Transverse colon (tissue), 4 donors: ENCODE results near the gene ROCK2. TPM values are rescaled to one million over a fixed set of nuclear protein-coding genes. Genes with fewer than 3 reads are reported as not detected.

ENCODE experiments used
- DNase-seq: peaks from one replicate; pipeline ENCODE4 v3.0.0-alpha.2; 2019
- H3K27ac ChIP-seq, 4 donors: fragments of 200-600 bp; sonication (generic); 2 replicates each; pipeline ENCODE4 v1.5.1; 2016 to 2018; ENCODE audit warnings: inconsistent platforms in 4 of 4
- H3K27me3 ChIP-seq: fragments of 200-600 bp; sonication (generic); 2 replicates; pipeline ENCODE4 v1.5.1; 2017; ENCODE audit warnings: inconsistent platforms
- H3K36me3 ChIP-seq, 4 donors: fragments of 200-600 bp; sonication (generic); 2 replicates each; pipeline ENCODE4 v1.5.1; 2017 to 2019; ENCODE audit warnings: inconsistent platforms in 4 of 4
- H3K4me1 ChIP-seq, 4 donors: fragments of 200-600 bp; sonication (generic); 2 replicates each; pipeline ENCODE4 v1.5.1; 2017 to 2020; ENCODE audit warnings: inconsistent platforms in 4 of 4
- H3K4me3 ChIP-seq, 4 donors: fragments of 200-600 bp; sonication (generic); 1 replicate in 1 of 4; 2 replicates in 3 of 4; pipeline versions ENCODE4 v1.5.1 to v1.6.1; 2017 to 2019; ENCODE audit warnings: inconsistent platforms in 4 of 4
- H3K9me3 ChIP-seq, 2 donors: fragments of 200-600 bp; sonication (generic); 2 replicates each; pipeline ENCODE4 v1.5.1; 2017 to 2019; ENCODE audit warnings: inconsistent platforms in 2 of 2
- EP300 ChIP-seq: sonication (generic); formaldehyde crosslinking; IDR thresholded peaks from one replicate; pipeline ENCODE4 v1.6.1; 2017; ENCODE audit warnings: antibody characterized with exemption, low read depth
- POLR2A ChIP-seq: fragments of 450-650 bp; IDR thresholded peaks from one replicate; pipeline ENCODE4 v1.6.1; 2016; ENCODE audit warnings: antibody characterized with exemption, mild to moderate bottlenecking, moderate library complexity
- POLR2AphosphoS5 ChIP-seq, 3 donors: sonication (generic); formaldehyde crosslinking; IDR thresholded peaks; one replicate each; pipeline ENCODE4 v1.6.1; 2016; ENCODE audit warnings: antibody characterized with exemption in 3 of 3
- WGBS, 2 donors: methylation state at CpG; one replicate each; pipeline ENCODE4 v1.1.5; 2018; ENCODE audit warnings: low coverage in 1 of 2; 5-methylcytosine and 5-hydroxymethylcytosine counted together
- in situ Hi-C, 4 donors: fragments of 200-750 bp; cut with MboI; loops; one replicate each; pipeline versions ENCODE4 v1.15.0 to v1.15.1; 2017; ENCODE audit warnings: low sequenced_read_pairs in 3 of 4, low pct_ligation_motif_present in 1 of 4, low pct_unique_long_range_greater_than_20kb in 1 of 4
- intact Hi-C: fragments of 100-400 bp; cut with DNase I; formaldehyde crosslinking; loops from one replicate; pipeline ENCODE4 v1.15.1; 2023; ENCODE audit warnings: low total_unique reads
- total RNA-seq, 4 donors: library from RNA; depleted of rRNA; stranded (reverse); fragments of >200 nt; gene quantifications; one replicate each; pipeline ENCODE4 v1.1.0, GENCODE V29; 2016
- TF ChIP-seq, protein P1 (sequence below), 5 experiments: fragments of 200-600 bp in 3 of 5; fragments of 450-650 bp in 2 of 5; sonication (generic) in 3 of 5; IDR thresholded peaks; 1 replicate in 2 of 5; 2 replicates in 3 of 5; pipeline ENCODE4 v1.5.1; 2016 to 2017; ENCODE audit warnings: antibody characterized with exemption in 5 of 5, inconsistent platforms in 3 of 5, mild to moderate bottlenecking in 2 of 5, moderate library complexity in 1 of 5

Gene ROCK2
- total RNA-seq, 4 donors from 2014 or later: 53.9 to 93.0 (median 74.7) TPM

DNA sequence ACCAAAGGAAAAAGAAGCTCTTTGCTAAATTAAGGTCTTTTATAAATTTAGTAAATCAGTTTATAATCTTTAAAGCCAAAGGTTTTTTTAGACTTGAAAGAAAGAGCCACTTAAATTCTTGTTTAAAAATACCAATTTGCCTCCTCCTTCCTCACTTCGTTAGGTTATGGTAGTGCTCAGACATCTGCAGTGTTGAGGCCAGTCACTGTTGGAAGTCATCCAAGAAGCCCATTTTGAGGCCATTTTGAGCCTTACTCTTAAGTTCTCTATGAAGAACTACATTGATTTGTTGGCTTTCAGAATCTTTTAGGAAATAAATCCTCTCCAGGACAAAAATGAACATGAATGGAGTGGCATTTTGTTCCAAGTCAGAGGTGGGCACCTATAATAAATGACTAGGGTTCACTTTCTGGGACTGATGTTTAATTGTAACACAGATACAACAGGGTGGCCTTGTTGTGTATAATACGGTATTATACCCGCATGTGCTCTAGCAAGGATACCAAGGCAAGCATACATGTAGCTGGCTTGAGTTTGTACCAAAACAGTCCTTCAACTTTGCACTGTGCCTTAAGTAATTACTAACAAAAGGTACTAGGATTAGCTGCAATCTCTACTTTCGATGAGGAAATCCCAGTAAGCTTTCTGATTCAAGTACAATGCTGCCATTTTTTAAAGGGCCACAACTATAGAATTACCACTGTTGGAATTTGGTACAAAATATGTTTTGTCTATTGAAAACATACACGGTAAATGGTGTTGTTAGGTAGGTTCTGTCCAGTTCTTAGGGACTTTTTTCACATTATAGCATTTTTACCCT is 166.4 kb downstream of the ROCK2 start:
- no peak overlapping the region for H3K4me3 ChIP-seq
- 68 to 74% methylated on average over 5 of the region's 5 CpGs for WGBS, 2 donors
- no peaks in the 10 kb centered on the region for H3K9me3 ChIP-seq
- peaks cover 0 to 18% (median 7%) of the 10 kb centered on the region in 4 donors for H3K36me3 ChIP-seq
- TF ChIP-seq, protein P1, sequence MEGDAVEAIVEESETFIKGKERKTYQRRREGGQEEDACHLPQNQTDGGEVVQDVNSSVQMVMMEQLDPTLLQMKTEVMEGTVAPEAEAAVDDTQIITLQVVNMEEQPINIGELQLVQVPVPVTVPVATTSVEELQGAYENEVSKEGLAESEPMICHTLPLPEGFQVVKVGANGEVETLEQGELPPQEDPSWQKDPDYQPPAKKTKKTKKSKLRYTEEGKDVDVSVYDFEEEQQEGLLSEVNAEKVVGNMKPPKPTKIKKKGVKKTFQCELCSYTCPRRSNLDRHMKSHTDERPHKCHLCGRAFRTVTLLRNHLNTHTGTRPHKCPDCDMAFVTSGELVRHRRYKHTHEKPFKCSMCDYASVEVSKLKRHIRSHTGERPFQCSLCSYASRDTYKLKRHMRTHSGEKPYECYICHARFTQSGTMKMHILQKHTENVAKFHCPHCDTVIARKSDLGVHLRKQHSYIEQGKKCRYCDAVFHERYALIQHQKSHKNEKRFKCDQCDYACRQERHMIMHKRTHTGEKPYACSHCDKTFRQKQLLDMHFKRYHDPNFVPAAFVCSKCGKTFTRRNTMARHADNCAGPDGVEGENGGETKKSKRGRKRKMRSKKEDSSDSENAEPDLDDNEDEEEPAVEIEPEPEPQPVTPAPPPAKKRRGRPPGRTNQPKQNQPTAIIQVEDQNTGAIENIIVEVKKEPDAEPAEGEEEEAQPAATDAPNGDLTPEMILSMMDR (IDR thresholded peaks at IDR 0.05): no peak
- TF ChIP-seq POLR2AphosphoS5 (IDR thresholded peaks at IDR 0.05) (no peak), POLR2A (no peak), EP300 (no peak)
- DNase-seq: no peak
- in situ Hi-C loops (no loop called here), intact Hi-C loops (no loop called here)
- H3K27ac ChIP-seq: no peak overlapping the region
- H3K4me1 ChIP-seq: no peaks in the 10 kb centered on the region
- H3K27me3 ChIP-seq: no peaks in the 10 kb centered on the region

DNA sequence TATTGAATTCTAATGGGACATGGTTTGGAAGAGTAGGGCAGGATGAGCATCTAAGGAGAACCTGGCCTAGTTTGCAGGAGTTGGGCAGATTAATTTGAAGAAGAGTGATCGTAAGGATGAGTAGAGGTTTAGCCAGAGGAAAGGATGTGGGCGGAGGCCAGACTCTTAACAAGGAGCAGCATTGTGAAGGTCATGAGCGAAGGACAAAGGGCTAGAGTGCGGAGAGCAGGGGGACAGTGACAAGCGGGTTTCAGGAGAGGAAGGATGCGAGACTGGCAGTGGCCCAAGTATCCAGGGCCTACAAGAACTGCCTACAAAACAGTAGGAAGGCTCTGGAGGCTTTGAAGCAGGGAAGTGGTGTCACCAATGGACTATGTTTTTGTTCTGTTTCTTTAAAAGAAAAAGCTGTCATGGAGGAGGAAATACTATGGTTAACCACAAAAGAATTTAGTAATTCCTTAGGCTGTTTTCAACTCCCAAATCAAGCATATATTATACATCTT is 169.1 kb downstream of the ROCK2 start:
- DNase-seq: no peak
- no peaks in the 10 kb centered on the region for H3K9me3 ChIP-seq
- H3K4me1 ChIP-seq: no peaks in the 10 kb centered on the region
- WGBS, 2 donors: 83 to 100% methylated on average over 2 to 6 of the region's 6 CpGs
- intact Hi-C loops (no loop called here), in situ Hi-C loops (no loop called here)
- H3K4me3 ChIP-seq: no peak overlapping the region
- no peaks in the 10 kb centered on the region for H3K27me3 ChIP-seq
- H3K27ac ChIP-seq: no peak overlapping the region
- TF ChIP-seq, protein P1 (IDR thresholded peaks at IDR 0.05): no peak
- no peak for TF ChIP-seq POLR2A
- no peak for TF ChIP-seq POLR2AphosphoS5 (IDR thresholded peaks at IDR 0.05)
- TF ChIP-seq EP300: no peak
- H3K36me3 ChIP-seq: peaks cover 0 to 7% (median 0%) of the 10 kb centered on the region in 4 donors

DNA sequence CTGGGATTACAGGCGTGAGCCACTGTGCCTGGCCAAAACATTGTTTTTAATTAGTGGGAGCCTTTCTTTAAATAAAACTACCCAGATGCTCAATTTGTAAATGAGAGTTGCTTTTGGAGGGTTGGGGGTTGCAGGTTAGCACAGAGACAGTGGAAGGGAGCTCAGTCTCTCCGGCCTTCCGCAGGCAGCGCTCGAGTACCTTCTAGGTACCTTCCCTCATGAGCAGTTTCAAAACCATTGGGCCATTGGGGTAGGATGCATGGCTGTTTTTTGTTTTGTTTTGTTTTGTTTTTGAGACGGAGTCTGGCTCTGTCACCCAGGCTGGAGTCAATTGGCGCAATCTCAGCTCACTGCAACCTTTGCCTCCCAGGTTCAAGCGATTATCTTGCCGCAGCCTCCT is 170.2 kb downstream of the ROCK2 start:
- intact Hi-C loops: no loop called here
- Histone ChIP-seq H3K4me1 (no peaks in the 10 kb centered on the region), H3K4me3 (no peak overlapping the region), H3K36me3 (peaks cover 0 to 3% (median 0%) of the 10 kb centered on the region in 4 donors), H3K27ac (no peak overlapping the region), H3K9me3 (no peaks in the 10 kb centered on the region), H3K27me3 (no peaks in the 10 kb centered on the region)
- in situ Hi-C loops: no loop called here
- 96 to 100% methylated on average over 2 to 9 of the region's 9 CpGs for WGBS, 2 donors
- TF ChIP-seq POLR2AphosphoS5 (IDR thresholded peaks at IDR 0.05) (no peak), POLR2A (no peak), EP300 (no peak)
- TF ChIP-seq, protein P1 (IDR thresholded peaks at IDR 0.05): no peak
- no peak for DNase-seq

DNA sequence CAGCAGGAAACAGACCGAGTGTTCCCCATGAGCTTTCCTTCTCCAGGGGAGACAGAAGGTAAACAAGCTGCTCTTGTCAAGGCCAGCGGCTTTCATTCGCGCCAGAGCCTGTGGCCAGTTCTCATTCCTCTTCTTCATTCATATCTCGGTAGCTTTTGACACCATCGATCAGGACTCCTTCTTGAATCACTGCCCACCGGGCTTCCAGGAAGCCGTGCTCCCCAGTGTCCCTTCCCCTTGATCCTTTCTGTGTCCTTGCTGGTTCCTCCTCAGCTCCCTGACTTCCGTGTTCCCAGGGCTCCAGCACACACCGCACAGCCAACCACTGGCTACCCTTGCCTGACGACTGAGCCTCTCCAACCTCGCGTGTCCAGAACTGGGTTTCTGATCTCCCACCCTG is 175.1 kb downstream of the ROCK2 start:
- in situ Hi-C loops (no loop called here), intact Hi-C loops (no loop called here)
- no peak overlapping the region for H3K27ac ChIP-seq
- no peaks in the 10 kb centered on the region for H3K9me3 ChIP-seq
- no peak overlapping the region for H3K4me3 ChIP-seq
- 77 to 80% methylated on average over 12 to 13 of the region's 13 CpGs for whole genome bisulfite sequencing, 2 donors
- TF ChIP-seq, protein P1 (IDR thresholded peaks at IDR 0.05): no peak
- TF ChIP-seq EP300 (no peak), POLR2A (no peak), POLR2AphosphoS5 (IDR thresholded peaks at IDR 0.05) (no peak)
- no peaks in the 10 kb centered on the region for H3K36me3 ChIP-seq
- H3K27me3 ChIP-seq: no peaks in the 10 kb centered on the region
- no peaks in the 10 kb centered on the region for H3K4me1 ChIP-seq
- no peak for DNase-seq
